Activated naive CD8-positive, alpha-beta T cell (primary cell): ENCODE measurements around the gene STRA6.

Experiments
- H3K27ac Mint-ChIP-seq: one replicate; pipeline ENCODE4 v1.8.0; 2021; ENCODE audit warnings: mixed read lengths
- H3K27me3 Mint-ChIP-seq: one replicate; pipeline ENCODE4 v1.8.0; 2021; ENCODE audit warnings: mixed read lengths
- H3K36me3 Mint-ChIP-seq: one replicate; pipeline ENCODE4 v1.8.0; 2021; ENCODE audit warnings: mixed read lengths
- H3K4me1 Mint-ChIP-seq: one replicate; pipeline ENCODE4 v1.8.0; 2021; ENCODE audit warnings: low read depth, mixed read lengths
- H3K4me3 Mint-ChIP-seq: one replicate; pipeline ENCODE4 v1.8.0; 2021; ENCODE audit warnings: mild to moderate bottlenecking, mixed read lengths
- H3K9me3 Mint-ChIP-seq: one replicate; pipeline ENCODE4 v1.8.0; 2021; ENCODE audit warnings: low read depth, mixed read lengths

STRA6 gene, protein sequence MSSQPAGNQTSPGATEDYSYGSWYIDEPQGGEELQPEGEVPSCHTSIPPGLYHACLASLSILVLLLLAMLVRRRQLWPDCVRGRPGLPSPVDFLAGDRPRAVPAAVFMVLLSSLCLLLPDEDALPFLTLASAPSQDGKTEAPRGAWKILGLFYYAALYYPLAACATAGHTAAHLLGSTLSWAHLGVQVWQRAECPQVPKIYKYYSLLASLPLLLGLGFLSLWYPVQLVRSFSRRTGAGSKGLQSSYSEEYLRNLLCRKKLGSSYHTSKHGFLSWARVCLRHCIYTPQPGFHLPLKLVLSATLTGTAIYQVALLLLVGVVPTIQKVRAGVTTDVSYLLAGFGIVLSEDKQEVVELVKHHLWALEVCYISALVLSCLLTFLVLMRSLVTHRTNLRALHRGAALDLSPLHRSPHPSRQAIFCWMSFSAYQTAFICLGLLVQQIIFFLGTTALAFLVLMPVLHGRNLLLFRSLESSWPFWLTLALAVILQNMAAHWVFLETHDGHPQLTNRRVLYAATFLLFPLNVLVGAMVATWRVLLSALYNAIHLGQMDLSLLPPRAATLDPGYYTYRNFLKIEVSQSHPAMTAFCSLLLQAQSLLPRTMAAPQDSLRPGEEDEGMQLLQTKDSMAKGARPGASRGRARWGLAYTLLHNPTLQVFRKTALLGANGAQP

GRCh38 chr15:74202452-74203401 is at the start of gene STRA6:
Gene STRA6 (minus strand): TSS chr15:74202787. CDS start chr15:74202267, 520 bp downstream.
- Mint-ChIP-seq H3K27ac (no peak within 1 kb of the TSS), H3K27me3 (peaks cover 3% of the 10 kb centered on the region), H3K4me3 (no peak within 1 kb of the TSS), H3K9me3 (no peaks in the 10 kb centered on the region), H3K4me1 (peaks cover 3% of the 10 kb centered on the region), H3K36me3 (no peaks in the 10 kb centered on the region)

- H3K9me3 Mint-ChIP-seq: no peaks in the 10 kb centered on the region
- no peak overlapping the region for H3K27ac Mint-ChIP-seq
- peaks cover 3% of the 10 kb centered on the region for H3K27me3 Mint-ChIP-seq
- H3K36me3 Mint-ChIP-seq: no peaks in the 10 kb centered on the region
- H3K4me3 Mint-ChIP-seq: no peak overlapping the region
- no peaks in the 10 kb centered on the region for H3K4me1 Mint-ChIP-seq
Observed at GRCh38 chr15:74252291-74252690, 49.7 kb upstream of the STRA6 start.

DNA sequence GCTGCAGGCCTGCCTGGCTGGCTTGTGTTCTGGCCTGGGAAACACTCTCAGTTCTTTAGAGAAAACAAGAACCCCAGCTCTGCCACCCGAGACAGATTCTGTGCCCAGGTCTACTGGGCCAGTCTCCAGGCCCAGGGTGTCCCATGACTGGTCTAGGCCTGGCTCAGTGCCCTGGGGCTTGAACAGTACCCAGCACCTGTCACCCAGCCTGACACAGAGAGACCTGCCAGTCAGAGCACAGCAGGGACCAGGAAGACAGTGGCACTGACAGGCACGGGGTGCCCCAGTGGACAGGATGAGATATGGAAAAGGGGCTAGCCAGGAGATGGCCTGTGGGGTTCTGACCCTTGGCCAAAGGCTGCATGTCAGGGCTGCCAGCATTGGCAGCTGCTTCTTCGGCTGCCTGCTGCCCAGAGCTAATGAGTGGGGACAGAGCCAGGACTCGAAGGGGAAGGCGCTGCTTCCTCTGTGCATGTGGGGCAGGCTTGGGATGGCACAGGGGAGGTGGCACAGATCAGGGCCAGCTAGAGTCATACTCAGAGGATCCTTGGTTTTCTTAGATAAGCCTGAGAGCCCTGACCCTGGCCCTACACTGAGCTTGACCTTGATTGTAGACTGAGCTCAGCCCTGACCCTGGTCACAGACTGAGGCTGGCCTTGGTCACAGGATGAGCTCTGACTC is 48.7 kb upstream of the STRA6 start:
- H3K36me3 Mint-ChIP-seq: no peaks in the 10 kb centered on the region
- H3K4me1 Mint-ChIP-seq: no peaks in the 10 kb centered on the region
- peaks cover 3% of the 10 kb centered on the region for H3K27me3 Mint-ChIP-seq
- H3K4me3 Mint-ChIP-seq: no peak overlapping the region
- no peaks in the 10 kb centered on the region for H3K9me3 Mint-ChIP-seq
- no peak overlapping the region for H3K27ac Mint-ChIP-seq

DNA sequence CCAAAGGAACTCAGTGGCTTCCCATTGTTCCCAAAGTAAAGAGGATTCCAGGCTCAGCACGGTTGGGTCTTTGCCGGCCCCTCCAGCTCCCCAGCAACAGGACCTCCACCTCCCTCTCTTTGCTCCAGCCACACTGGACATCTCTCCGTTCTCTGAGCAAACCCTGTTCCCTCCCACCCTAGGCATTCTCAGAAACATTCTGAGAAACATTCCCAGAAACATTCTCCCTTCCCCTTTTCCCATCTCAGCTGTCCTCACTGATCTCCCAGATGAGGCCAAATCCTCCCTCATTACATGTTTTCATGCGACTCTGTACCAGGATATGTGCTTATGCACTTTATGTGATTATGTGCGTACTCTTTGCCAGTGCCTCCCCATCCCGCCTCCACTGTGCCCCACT is 47.7 kb upstream of the STRA6 start:
- Mint-ChIP-seq H3K27me3 (peaks cover 3% of the 10 kb centered on the region), H3K9me3 (no peaks in the 10 kb centered on the region), H3K4me3 (no peak overlapping the region), H3K4me1 (peaks cover under 1% of the 10 kb centered on the region), H3K36me3 (no peaks in the 10 kb centered on the region), H3K27ac (no peak overlapping the region)

GRCh38 chr15:74245342-74245931 is 42.9 kb upstream of the STRA6 start:
- H3K9me3 Mint-ChIP-seq: no peaks in the 10 kb centered on the region
- H3K27ac Mint-ChIP-seq: no peak overlapping the region
- no peaks in the 10 kb centered on the region for H3K36me3 Mint-ChIP-seq
- H3K4me3 Mint-ChIP-seq: no peak overlapping the region
- H3K4me1 Mint-ChIP-seq: peaks cover 9% of the 10 kb centered on the region
- H3K27me3 Mint-ChIP-seq: peaks cover 8% of the 10 kb centered on the region

- H3K27me3 Mint-ChIP-seq: peaks cover 6% of the 10 kb centered on the region
- no peak overlapping the region for H3K27ac Mint-ChIP-seq
- H3K9me3 Mint-ChIP-seq: no peaks in the 10 kb centered on the region
- H3K4me3 Mint-ChIP-seq: peak overlapping the region; percentile 17
- H3K4me1 Mint-ChIP-seq: peaks cover 9% of the 10 kb centered on the region
- H3K36me3 Mint-ChIP-seq: no peaks in the 10 kb centered on the region
Observed at GRCh38 chr15:74244822-74245341, 42.3 kb upstream of the STRA6 start.

- no peak overlapping the region for H3K4me3 Mint-ChIP-seq
- no peak overlapping the region for H3K27ac Mint-ChIP-seq
- H3K9me3 Mint-ChIP-seq: no peaks in the 10 kb centered on the region
- peaks cover 9% of the 10 kb centered on the region for H3K4me1 Mint-ChIP-seq
- peaks cover 6% of the 10 kb centered on the region for H3K27me3 Mint-ChIP-seq
- H3K36me3 Mint-ChIP-seq: no peaks in the 10 kb centered on the region
Observed at GRCh38 chr15:74243431-74243830, 40.8 kb upstream of the STRA6 start.

DNA sequence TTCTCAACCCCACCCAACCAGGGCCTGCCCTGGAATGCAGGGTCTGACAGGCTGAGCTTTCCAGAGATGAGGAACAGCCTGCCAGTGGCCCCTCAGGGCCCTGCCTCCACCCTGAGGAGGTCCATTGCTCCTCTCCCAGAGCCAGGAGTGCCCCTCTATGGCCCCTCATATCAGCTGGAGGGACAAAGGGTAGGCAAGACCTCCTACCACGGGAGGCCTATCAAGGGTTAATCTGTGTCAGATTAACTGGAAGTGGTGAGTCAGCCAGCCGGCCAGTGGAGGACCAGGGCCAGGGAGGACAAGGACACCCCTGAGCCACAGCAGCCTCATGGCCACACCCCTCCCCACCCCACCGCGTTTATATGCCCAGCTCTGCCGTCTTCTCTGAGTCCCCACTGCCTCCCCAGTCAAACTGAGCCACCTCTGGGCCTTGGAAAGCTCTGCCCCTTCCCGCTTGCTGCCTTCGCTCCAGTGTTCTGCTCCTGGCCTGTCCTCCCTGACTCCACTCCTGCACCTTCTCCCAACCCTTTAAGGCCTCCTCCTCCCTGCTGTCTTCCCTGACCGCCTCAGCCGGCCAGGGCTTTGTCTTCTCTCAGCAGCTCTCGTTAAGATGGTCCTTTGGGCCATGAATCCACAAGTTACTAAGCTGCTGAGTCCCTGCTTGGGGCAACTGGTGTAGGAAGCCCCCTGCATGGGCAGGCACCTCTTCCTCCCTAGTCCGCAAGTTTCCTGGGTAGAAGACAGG is 40.0 kb upstream of the STRA6 start:
- no peak overlapping the region for H3K27ac Mint-ChIP-seq

GRCh38 chr15:74240897-74241614 is 38.5 kb upstream of the STRA6 start:
- Mint-ChIP-seq H3K27ac (no peak overlapping the region), H3K36me3 (no peaks in the 10 kb centered on the region), H3K4me1 (peaks cover 9% of the 10 kb centered on the region), H3K4me3 (no peak overlapping the region), H3K9me3 (no peaks in the 10 kb centered on the region), H3K27me3 (peaks cover 6% of the 10 kb centered on the region)

More for the DNA sequence above, 40.0 kb upstream of the STRA6 start:
- H3K9me3 Mint-ChIP-seq: no peaks in the 10 kb centered on the region
- H3K36me3 Mint-ChIP-seq: no peaks in the 10 kb centered on the region
- no peak overlapping the region for H3K4me3 Mint-ChIP-seq
- H3K4me1 Mint-ChIP-seq: peaks cover 9% of the 10 kb centered on the region
- H3K27me3 Mint-ChIP-seq: peaks cover 6% of the 10 kb centered on the region

DNA sequence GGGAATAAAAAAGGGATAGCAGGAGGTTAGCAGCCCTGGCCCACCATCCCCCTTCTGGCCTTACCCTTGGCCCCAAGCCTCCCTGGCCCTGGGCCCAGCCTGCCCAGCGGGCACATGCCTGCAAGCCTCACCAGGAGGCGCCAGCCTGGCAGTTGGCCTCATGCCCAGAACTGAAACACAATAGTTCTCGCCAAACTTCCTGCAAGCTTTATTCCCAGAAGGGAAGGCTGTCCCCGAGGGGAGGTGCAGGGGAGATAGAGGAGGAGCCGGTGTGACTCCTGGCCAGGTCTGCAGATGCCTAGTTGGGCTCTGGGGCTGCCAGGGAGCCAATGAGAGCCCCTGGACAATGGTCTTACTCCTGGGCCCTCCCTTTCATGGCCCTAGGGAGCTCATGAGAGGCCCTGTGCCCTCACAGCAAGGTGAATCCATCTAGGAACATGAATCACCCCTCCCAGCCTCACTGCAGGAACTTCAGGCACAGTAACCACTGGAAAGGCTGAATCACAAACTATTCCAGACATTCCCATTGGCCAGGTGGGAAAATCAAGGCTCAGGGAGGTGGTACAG is 37.5 kb upstream of the STRA6 start:
- peaks cover 6% of the 10 kb centered on the region for H3K27me3 Mint-ChIP-seq
- no peak overlapping the region for H3K27ac Mint-ChIP-seq
- H3K36me3 Mint-ChIP-seq: no peaks in the 10 kb centered on the region
- H3K9me3 Mint-ChIP-seq: no peaks in the 10 kb centered on the region
- peaks cover 7% of the 10 kb centered on the region for H3K4me1 Mint-ChIP-seq
- H3K4me3 Mint-ChIP-seq: no peak overlapping the region

DNA sequence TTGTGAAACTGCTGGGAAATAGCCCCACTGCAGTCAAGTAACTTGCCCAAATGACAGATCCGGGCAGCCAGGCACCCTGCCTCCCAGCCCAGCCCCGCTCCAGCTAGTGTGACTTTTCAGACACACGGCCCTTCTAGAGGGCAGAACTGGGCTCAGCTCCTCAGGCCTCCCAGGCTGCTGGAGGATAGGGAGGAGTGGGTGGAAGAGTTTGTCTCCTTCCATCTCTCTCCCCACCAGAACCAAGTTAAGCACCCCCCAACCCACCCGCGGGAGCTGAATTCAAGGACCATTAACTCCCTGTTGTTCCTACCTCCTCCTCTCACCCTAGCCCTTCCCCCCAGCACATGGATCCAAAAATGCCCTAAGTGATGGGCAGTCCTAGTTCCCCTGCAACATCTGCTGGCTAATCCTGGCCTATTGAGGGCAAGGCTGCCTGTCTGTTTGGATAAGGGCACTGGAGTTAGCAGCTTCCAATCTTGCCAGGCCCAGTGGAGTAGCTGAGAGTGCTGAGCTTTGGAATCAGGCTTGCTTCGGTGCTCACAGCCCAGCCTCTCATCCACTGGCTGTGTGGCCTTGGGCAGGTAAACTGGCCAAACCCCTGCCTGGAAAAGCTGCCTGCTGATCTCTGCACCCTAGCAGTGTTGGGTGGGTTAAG is 36.6 kb upstream of the STRA6 start:
- Mint-ChIP-seq H3K9me3 (no peaks in the 10 kb centered on the region), H3K27ac (no peak overlapping the region), H3K36me3 (no peaks in the 10 kb centered on the region), H3K4me1 (no peaks in the 10 kb centered on the region), H3K27me3 (peaks cover 6% of the 10 kb centered on the region), H3K4me3 (no peak overlapping the region)

DNA sequence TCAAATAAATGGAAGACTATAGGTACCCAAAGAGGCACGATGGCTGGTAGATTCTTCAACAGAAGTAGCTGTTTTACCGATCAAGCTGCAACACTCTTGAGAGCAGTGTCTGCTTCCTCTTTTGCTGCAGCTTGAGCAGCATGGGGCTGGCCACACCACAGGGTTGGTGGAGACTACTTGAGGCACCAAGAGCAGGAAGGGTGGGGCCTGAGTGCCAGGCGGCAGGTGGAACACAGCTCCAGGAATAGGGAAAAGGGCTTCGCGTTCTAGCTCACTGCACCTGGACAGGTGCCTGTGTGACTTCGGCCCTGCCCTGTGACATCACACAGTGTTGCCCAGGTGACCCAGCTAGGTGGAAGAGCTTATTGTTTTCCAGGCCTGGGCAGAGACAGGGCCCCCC is 33.4 kb upstream of the STRA6 start, which contains the start of gene CCDC33:
Gene CCDC33, plus strand, starts transcription at position 365 of the 400 bp plus-strand sequence. CDS start 394 bp downstream, outside the sequence.
- no peaks in the 10 kb centered on the region for H3K9me3 Mint-ChIP-seq
- no peaks in the 10 kb centered on the region for H3K36me3 Mint-ChIP-seq
- no peak within 1 kb of the TSS for H3K4me3 Mint-ChIP-seq
- H3K4me1 Mint-ChIP-seq: no peaks in the 10 kb centered on the region
- H3K27ac Mint-ChIP-seq: no peak within 1 kb of the TSS
- H3K27me3 Mint-ChIP-seq: no peaks in the 10 kb centered on the region
